Retinal pigment epithelial cell (primary cell): Measurements from ENCODE around the gene HOXA3.

Experiments used
- DNase-seq: peaks from one replicate; pipeline ENCODE4 v3.0.0-alpha.2; 2010; ENCODE audit warnings: low read depth
- H3K4me3 ChIP-seq: 2 replicates; pipeline ENCODE4 v1.5.1; 2011; ENCODE audit warnings: mild to moderate bottlenecking, low read length, control low read depth, moderate library complexity
- TF ChIP-seq, protein P1 (sequence below): conservative IDR thresholded peaks from 2 replicates; pipeline ENCODE4 v1.5.1; 2011; ENCODE audit warnings: low read depth, low read length, control low read depth, inconsistent platforms

Gene HOXA3

DNA sequence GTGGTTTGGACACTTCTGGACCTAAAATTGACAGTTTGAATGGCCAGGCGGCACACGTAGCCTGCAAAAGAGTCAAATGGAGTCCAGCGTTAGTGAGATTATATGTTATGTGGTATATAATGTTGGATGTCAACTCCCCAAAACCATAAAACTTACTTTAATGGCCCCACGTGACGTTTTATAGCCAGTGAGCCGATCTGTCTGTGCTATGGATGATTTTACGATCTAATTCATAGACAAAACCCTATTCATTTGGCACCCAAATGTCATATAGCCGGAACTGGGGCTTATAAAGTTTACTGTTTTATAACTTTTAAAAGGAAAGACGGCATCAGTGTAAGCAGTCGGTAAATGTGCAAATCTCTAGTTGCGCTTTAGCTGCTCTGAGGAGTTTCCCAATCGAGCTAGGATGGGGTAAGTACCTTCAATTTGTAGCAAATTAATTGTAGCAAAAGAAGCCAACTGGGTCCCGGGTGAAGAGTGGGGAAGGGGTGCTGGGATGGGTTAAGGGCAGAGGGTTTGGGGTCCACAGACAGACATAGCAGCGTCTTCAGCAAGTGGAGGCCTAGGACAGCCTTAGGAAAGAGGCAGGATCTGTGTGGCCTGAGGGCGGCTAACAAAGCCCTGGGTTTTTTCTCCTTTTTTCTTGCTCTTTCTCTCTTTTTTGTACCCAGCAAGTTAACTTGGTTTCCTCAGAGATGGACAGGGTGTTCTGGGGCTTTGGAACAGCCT is 12.1 kb downstream of the HOXA3 start:
- TF ChIP-seq, protein P1, sequence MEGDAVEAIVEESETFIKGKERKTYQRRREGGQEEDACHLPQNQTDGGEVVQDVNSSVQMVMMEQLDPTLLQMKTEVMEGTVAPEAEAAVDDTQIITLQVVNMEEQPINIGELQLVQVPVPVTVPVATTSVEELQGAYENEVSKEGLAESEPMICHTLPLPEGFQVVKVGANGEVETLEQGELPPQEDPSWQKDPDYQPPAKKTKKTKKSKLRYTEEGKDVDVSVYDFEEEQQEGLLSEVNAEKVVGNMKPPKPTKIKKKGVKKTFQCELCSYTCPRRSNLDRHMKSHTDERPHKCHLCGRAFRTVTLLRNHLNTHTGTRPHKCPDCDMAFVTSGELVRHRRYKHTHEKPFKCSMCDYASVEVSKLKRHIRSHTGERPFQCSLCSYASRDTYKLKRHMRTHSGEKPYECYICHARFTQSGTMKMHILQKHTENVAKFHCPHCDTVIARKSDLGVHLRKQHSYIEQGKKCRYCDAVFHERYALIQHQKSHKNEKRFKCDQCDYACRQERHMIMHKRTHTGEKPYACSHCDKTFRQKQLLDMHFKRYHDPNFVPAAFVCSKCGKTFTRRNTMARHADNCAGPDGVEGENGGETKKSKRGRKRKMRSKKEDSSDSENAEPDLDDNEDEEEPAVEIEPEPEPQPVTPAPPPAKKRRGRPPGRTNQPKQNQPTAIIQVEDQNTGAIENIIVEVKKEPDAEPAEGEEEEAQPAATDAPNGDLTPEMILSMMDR, result no peak
- DNase-seq, result no peak
- no peak overlapping the region for H3K4me3 ChIP-seq

DNA sequence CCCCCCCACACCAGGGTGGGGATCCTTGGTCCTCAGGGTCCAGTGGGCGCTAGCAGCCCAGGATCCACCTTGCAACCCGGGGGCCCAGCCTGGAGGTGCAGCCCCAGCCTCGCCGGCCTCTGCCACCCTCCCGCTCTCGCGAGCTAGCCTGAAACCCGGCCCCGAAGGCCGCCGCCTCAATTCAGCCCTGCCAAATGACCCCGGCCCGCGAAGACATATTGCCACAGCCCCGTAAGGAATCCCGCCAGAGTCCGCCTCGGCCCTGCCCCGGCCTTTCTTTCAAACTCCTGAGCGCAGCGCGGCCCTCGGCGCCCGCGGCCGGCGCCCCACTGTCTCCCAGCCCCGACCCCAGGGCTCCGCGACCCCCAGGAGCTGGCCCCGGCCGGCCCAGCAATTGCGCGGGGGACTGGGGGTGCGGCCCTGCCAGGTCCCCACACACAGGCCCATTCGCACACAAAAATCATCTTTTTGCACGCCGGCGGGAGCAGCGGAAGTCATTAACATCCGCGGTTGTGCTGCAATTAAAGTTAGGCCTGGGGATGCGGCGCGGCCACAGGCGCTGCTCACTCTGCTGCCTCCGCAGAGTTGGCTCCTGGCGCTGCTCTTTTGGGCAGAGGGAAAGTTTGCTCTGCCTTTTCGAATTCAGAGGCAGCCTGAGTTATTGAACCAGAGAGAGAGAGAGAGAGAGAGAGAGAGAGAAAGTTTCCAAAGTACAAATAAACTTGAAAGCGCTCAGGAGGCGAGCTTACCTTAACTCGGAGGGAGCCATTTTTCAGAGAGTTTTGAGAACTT is 12.9 kb downstream of the HOXA3 start:
- TF ChIP-seq, protein P1, result no peak
- no peak overlapping the region for H3K4me3 ChIP-seq
- DNase-seq, result no peak

DNA sequence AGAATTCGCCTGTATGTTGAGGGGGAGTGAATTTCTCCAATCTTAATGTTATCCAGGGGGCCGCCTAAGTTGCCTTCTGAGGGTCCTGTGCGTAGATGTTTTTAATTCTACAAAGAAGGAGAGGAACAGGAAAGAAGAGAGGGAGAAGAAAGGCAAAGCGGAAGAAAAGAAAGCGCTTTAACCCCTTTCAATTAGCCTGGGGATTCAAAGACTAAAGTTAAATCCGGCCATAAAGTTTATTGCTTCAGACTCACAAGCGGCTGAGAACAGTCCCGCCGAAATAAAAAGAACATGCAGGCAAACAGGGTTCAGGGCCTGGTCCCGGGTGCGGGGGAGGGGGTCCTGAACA is 13.4 kb downstream of the HOXA3 start:
- no peak overlapping the region for H3K4me3 ChIP-seq
- DNase-seq, result no peak
- TF ChIP-seq, protein P1, result no peak

DNA sequence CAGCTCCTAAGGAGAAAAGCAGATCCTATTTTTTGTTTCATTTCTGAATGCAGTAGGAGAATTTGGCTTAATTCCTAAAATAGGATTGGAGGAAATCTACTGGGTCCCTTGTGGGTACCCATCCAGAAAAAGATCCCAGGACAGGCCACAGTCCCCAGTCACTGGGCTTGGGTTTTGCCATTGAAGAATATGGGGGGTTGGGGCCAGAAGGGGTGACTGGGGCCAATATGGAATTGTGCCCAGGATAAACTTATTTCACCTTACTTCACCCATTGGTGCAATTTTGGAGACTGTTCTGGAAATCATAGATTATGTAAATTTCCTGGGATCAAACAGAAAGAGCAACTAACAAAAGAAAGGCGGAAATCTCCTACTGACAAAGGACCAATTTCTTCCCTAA is 13.9 kb downstream of the HOXA3 start:
- no peak for DNase-seq
- H3K4me3 ChIP-seq, result no peak overlapping the region
- TF ChIP-seq, protein P1, result no peak

DNA sequence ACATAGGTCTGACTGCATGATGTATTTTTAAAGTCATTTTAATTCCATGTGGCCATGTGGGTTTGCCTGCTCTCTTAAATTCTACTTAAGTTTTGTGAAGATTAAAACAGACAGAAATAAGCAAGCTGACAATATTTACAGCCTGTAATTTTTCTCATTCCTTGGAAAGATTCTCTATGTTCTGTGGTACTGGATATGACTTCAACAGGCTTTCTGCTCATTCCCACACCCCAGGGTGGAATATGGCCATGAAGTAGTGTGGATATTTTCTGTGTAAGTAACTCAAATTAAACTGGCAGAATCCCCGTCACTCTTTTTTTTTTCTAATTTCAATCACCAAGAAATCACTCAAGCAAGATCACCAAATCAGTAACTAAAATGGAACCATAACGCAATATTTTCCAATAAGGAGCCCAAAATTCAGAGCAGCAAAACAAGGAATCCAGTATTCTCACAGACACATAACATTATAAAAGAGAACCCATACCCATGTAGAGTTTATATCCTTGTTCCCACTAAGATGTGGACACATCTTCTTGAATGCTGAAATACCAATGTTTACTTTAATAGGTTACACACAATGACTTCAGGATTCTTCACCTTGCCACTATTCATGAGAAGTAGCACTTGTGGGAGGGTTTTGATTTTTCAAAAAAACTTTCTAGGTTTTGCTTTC is 14.6 kb downstream of the HOXA3 start:
- TF ChIP-seq, protein P1, result no peak
- H3K4me3 ChIP-seq, result no peak overlapping the region
- no peak for DNase-seq

DNA sequence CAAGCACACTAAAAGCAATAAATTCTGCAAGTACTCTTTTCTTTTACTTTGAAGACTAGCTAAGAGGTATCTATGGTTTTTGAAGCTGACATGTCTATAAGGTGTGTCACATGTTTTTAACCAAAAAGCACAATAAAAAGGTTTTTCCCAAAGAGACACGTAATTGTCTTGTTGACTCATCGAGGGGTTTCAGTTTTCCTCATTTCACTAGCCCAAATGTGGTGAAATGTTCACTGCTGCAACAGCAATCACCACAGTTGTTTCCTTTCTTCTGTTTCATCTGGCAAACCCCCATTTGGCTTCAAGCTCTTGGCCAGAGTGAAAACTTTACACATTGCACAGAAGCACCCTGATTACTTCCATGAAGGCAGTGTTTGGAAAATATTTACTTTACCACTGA is 18.0 kb downstream of the HOXA3 start:
- no peak overlapping the region for H3K4me3 ChIP-seq
- no peak for DNase-seq

More for the DNA sequence above, 18.0 kb downstream of the HOXA3 start:
- TF ChIP-seq, protein P1, result no peak
